SU-DHL-6 (cell line): ENCODE data around the gene LLGL2.

Source experiments
- EZH2phosphoT487 ChIP-seq: fragments of 200-600 bp; sonication (generic), shearing (Covaris generic); conservative IDR thresholded peaks from 2 replicates; pipeline ENCODE4 v1.6.1; 2018; ENCODE audit warnings: mild to moderate bottlenecking, antibody characterized with exemption, low read length, moderate library complexity, mixed read lengths
- TF ChIP-seq, protein P1 (sequence below): fragments of 200-600 bp; sonication (generic); IDR thresholded peaks from one replicate; pipeline ENCODE4 v1.5.1; 2017; ENCODE audit warnings: antibody characterized with exemption, mild to moderate bottlenecking, low read length, moderate library complexity; ENCODE audit not compliant: insufficient read depth, poor library complexity, severe bottlenecking

DNA sequence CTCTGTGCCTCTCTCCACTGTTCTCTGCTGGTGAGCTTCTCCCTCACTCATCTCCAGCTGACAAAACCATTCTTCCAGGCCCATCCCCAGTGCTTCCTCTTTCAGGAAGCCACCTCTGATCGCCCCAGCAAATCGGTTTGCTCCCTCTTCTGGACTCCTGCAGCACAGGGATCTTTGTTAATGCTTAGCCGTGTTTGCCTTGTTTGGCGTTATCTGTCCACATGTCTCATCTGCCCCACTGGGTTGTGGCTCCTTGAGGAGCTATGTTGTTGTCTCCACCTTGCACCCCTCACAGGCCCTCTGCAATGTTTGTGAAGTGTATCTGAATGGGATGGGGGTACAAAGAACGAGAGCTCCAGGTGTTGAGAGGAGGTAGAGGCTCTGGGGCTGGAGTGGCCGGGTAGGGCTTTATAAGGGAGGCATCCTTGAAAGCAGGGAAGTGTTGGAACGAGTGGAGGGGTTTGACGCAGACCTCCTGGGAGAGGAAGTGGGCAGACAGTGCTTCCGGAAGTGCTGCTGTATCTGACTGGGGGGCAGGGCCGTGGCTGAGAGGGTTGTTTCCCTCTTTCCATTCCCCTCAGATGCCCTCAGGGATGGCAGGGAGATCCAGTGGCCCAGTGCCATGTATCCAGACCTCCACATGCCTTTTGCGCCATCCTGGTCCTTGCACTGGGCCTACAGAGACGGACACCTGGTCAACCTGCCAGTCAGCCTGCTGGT lies 38.0 kb upstream of the LLGL2 start:
- TF ChIP-seq, protein P1, sequence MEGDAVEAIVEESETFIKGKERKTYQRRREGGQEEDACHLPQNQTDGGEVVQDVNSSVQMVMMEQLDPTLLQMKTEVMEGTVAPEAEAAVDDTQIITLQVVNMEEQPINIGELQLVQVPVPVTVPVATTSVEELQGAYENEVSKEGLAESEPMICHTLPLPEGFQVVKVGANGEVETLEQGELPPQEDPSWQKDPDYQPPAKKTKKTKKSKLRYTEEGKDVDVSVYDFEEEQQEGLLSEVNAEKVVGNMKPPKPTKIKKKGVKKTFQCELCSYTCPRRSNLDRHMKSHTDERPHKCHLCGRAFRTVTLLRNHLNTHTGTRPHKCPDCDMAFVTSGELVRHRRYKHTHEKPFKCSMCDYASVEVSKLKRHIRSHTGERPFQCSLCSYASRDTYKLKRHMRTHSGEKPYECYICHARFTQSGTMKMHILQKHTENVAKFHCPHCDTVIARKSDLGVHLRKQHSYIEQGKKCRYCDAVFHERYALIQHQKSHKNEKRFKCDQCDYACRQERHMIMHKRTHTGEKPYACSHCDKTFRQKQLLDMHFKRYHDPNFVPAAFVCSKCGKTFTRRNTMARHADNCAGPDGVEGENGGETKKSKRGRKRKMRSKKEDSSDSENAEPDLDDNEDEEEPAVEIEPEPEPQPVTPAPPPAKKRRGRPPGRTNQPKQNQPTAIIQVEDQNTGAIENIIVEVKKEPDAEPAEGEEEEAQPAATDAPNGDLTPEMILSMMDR, result no peak
- TF ChIP-seq EZH2phosphoT487, result no peak
